ENCODE measurements around the gene SLC8A3.

GRCh38 chr14:70213721-70214282, 25.1 kb upstream of the SLC8A3 start:
- TF ChIP-seq CTCF (IDR thresholded peaks at IDR 0.05; ENCODE audit: low read depth, low read length) (no peak), EZH2phosphoT487 (IDR thresholded peaks at IDR 0.05; ENCODE audit: low read depth) (no peak)
